Measurements from ENCODE around the gene TGFBR2.

GRCh38 chr3:30621576-30621975, 15.2 kb downstream of the TGFBR2 start:
- no peak for TF ChIP-seq SIN3A (IDR thresholded peaks at IDR 0.05; ENCODE audit: borderline replicate concordance, insufficient read depth, low read depth, low read length)
- TF ChIP-seq CTCF (IDR thresholded peaks at IDR 0.05) = no peak

Measured in Panc1 (cell line).